Endothelial cell (in vitro differentiated cells): Measurements from ENCODE around the gene MAGEA9B. TPM values are rescaled to one million over a fixed set of nuclear protein-coding genes. Genes with fewer than 3 reads are reported as not detected.
"Not testable (repeated sequence)": the region's sequence is repeated elsewhere in the genome, so short reads cannot be mapped to it uniquely, and the experiment has no call there.

Experiments
- DNase-seq: peaks from one replicate; pipeline ENCODE4 v3.0.0; 2021; ENCODE audit warnings: low spot score
- H3K27ac Mint-ChIP-seq: one replicate; pipeline ENCODE4 v1.8.0; 2021; ENCODE audit warnings: mixed read lengths, inconsistent platforms; ENCODE audit not compliant: unreplicated experiment
- H3K27me3 Mint-ChIP-seq: one replicate; pipeline ENCODE4 v1.8.0; 2021; ENCODE audit warnings: mild to moderate bottlenecking, moderate library complexity, mixed read lengths, inconsistent platforms; ENCODE audit not compliant: unreplicated experiment
- H3K36me3 Mint-ChIP-seq: one replicate; pipeline ENCODE4 v1.8.0; 2021; ENCODE audit warnings: mild to moderate bottlenecking, low read depth, mixed read lengths, inconsistent platforms; ENCODE audit not compliant: unreplicated experiment
- H3K4me1 Mint-ChIP-seq: one replicate; pipeline ENCODE4 v1.8.0; 2021; ENCODE audit warnings: mild to moderate bottlenecking, mixed read lengths, inconsistent platforms; ENCODE audit not compliant: unreplicated experiment
- H3K4me3 Mint-ChIP-seq: one replicate; pipeline ENCODE4 v1.8.0; 2021; ENCODE audit warnings: mild to moderate bottlenecking, mixed read lengths, inconsistent platforms; ENCODE audit not compliant: unreplicated experiment
- H3K9me3 Mint-ChIP-seq: one replicate; pipeline ENCODE4 v1.8.0; 2021; ENCODE audit warnings: mixed read lengths, inconsistent platforms; ENCODE audit not compliant: unreplicated experiment
- long read RNA-seq: library from polyadenylated mRNA; unstranded; transcript quantifications from one replicate; pipeline ENCODE4 v2.0.0, GENCODE V29; 2020; ENCODE audit not compliant: unreplicated experiment
- total RNA-seq: library from RNA; stranded (reverse); fragmentation: NEBNext Ultra II Directional; extraction: Animal tissue kit (Norgen Biotek cat#: 25700); gene quantifications from one replicate; pipeline ENCODE4 v1.2.1, GENCODE V29; 2021; ENCODE audit not compliant: unreplicated experiment
- TF ChIP-seq, protein P1 (sequence below): fragments of 200-600 bp; sonication (generic); IDR thresholded peaks from one replicate; pipeline ENCODE4 v1.5.0; 2021; ENCODE audit warnings: antibody characterized with exemption; ENCODE audit not compliant: unreplicated experiment

MAGEA9B gene, protein sequence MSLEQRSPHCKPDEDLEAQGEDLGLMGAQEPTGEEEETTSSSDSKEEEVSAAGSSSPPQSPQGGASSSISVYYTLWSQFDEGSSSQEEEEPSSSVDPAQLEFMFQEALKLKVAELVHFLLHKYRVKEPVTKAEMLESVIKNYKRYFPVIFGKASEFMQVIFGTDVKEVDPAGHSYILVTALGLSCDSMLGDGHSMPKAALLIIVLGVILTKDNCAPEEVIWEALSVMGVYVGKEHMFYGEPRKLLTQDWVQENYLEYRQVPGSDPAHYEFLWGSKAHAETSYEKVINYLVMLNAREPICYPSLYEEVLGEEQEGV
- not detected for total RNA-seq
- long read RNA-seq = 0 reads

DNA sequence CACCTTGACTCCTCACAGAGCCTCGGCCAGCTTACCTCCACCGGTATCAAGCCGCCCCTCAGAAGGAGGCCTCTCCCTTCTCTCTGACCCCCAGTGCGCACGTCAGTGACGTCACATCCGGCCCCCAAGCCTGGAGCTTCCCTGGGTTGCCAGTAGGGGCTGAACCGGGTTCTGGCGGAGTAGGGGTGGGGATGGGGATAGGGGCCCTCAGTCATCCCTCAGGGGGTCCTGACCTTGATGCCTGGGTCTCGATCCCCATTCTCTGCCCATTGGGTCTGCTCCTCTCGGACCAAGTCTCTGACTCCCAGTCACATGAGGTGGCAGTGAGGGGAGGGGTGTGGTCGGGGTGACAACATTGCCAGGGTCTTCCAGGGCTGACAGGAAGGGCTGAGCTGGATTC, at the start of gene MAGEA9B:
Gene MAGEA9B, minus strand, starts transcription at position 101 of the 400 bp plus-strand sequence. CDS start 4,280 bp downstream, outside the sequence.
- H3K9me3 Mint-ChIP-seq, H3K27me3 Mint-ChIP-seq, H3K36me3 Mint-ChIP-seq, H3K4me3 Mint-ChIP-seq, H3K27ac Mint-ChIP-seq, DNase-seq, H3K4me1 Mint-ChIP-seq: not testable (repeated sequence)

DNA sequence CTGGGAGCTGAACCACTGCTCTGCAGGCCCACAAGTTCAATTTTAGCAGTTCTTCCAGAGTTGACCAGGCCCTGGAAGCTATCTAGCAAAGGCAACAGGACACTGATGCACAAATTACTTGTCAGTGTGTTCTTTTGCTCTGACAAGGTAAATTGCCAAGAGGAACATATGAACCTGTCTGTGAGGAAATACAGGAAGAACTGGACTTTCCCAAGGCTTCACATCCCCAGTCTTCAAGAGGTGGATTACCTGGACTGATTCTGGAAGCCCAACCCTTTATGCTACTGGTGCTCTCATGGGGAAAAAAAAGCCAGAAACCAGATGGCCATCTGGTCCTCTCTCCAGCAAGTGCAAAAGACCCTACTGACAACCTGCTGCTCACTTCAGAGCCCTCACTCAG, 46.3 kb upstream of the MAGEA9B start:
- TF ChIP-seq, protein P1, sequence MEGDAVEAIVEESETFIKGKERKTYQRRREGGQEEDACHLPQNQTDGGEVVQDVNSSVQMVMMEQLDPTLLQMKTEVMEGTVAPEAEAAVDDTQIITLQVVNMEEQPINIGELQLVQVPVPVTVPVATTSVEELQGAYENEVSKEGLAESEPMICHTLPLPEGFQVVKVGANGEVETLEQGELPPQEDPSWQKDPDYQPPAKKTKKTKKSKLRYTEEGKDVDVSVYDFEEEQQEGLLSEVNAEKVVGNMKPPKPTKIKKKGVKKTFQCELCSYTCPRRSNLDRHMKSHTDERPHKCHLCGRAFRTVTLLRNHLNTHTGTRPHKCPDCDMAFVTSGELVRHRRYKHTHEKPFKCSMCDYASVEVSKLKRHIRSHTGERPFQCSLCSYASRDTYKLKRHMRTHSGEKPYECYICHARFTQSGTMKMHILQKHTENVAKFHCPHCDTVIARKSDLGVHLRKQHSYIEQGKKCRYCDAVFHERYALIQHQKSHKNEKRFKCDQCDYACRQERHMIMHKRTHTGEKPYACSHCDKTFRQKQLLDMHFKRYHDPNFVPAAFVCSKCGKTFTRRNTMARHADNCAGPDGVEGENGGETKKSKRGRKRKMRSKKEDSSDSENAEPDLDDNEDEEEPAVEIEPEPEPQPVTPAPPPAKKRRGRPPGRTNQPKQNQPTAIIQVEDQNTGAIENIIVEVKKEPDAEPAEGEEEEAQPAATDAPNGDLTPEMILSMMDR = no peak
- Mint-ChIP-seq H3K4me3 (no peak overlapping the region), H3K27me3 (peaks cover 18% of the 10 kb centered on the region), H3K4me1 (peaks cover 33% of the 10 kb centered on the region), H3K9me3 (no peaks in the 10 kb centered on the region), H3K27ac (no peak overlapping the region), H3K36me3 (peaks cover 11% of the 10 kb centered on the region)
- DNase-seq = no peak

DNA sequence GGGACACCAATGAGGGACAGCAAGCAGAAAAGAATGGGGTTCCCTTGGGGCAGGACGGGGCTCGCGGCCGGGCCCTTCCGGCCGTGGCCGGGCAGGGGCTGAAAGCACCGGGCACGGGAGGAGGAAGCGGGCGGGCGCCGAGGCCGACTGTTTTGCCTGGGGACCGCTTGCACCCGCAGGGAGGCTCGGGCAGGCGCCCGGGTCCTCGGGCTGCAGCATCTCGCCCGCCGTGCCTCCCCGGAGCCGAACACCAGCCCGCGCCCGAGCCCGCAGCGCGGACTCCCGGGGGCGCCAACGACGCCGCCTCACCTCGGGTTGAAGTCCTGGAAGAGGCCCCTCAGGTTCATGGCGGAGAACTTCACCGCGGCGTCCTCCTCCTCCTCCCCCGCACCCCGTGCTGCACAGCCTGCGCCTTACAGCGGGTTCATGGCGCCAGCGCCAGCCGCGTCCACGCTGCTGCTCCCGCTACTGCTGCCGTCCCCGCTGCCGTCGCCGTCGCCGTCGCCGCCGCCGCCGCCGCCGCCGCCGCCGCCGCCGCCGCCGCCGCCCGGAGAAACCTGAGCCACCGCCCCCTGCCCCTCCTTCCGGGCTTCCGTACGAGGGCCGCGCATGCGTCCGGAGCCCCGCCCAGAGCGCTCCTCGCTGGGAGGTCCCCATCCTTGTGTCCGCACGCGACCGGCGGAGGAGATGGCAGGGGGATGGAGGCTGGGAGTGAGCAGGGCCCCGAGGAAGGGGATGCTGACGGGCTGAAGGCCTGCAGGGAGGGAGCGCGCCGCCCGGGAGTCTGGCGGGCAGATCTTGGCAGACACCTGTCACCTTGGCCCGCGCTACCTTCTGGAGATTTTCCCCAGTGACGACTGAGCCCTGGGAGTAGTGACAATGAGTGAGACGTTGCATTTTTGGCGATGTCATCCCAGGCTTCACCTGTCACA, 44.2 kb upstream of the MAGEA9B start, which contains the start of gene TMEM185A:
Gene TMEM185A, minus strand, starts transcription at position 559 of the 932 bp plus-strand sequence. Its CDS starts 212 bp downstream, at position 347.
- H3K27ac Mint-ChIP-seq = peak within 1 kb of the TSS; percentile 80
- peak; percentile 59 for DNase-seq
- H3K9me3 Mint-ChIP-seq = no peaks in the 10 kb centered on the region
- peaks cover 42% of the 10 kb centered on the region for H3K4me1 Mint-ChIP-seq
- H3K36me3 Mint-ChIP-seq = peaks cover 19% of the 10 kb centered on the region
- peak within 1 kb of the TSS; percentile 98 for H3K4me3 Mint-ChIP-seq
- H3K27me3 Mint-ChIP-seq = peaks cover 16% of the 10 kb centered on the region
- TF ChIP-seq, protein P1 = no peak

DNA sequence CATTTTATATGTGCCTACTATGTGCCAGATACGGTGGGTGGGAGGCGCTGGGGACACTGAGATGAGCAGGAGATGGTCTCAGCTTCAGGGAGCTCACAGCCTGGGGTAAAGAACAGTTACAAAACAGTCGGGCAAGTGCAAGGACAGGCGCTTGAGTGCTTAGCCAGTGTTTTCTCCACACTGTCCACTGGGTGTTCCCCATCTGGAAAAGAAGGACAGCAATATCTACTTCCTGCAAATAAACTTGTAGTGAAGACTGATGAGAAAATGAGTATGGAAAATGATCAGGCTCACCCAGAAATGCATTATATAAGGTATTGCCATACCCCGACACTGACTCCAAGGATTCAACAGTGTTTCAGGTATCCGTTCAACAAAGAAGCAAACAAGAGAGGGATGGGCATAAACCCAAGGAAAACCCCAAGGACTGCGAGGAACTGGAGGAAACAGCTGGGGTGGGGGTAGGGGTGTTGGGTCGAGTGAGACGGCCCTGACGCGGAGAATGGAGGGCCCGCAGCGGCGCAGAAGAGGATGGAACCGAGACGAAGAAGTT, 43.5 kb upstream of the MAGEA9B start:
- H3K4me3 Mint-ChIP-seq = peak overlapping the region; percentile 98
- H3K4me1 Mint-ChIP-seq = peaks cover 45% of the 10 kb centered on the region
- H3K36me3 Mint-ChIP-seq = peaks cover 19% of the 10 kb centered on the region
- peaks cover 16% of the 10 kb centered on the region for H3K27me3 Mint-ChIP-seq
- H3K9me3 Mint-ChIP-seq = no peaks in the 10 kb centered on the region
- TF ChIP-seq, protein P1 = no peak
- no peak for DNase-seq
- peak overlapping the region; percentile 80 for H3K27ac Mint-ChIP-seq

DNA sequence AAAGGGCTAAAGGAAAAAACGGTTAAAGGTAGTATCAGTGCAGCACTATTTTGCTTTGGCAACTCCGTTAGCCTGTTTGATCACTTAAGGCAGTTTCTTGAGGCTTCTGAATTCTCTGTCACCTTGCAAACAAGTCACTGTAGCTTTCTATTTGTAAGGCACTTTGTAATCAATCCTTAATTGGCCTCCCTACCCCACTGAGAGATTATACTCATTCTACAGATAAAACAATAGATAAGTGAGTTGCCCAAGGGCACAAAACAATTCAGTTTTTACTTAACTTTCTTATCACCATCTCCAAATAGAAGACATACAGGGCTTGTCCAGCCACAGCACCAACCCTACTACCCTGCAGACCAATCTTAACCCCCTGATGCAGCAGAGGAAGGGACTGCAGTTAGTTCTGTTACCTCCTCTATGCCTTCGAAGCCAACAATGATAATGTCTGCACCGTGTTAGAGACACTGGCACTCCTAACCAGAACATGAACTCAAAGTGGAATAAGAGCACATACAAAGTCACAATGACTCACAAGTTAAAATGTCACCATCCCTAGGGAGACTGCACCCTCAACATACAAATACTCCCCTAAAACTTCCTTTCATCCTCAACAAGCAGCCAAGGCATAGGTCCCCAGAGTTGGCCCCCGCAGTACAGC, 42.6 kb upstream of the MAGEA9B start:
- no peaks in the 10 kb centered on the region for H3K9me3 Mint-ChIP-seq
- peaks cover 40% of the 10 kb centered on the region for H3K4me1 Mint-ChIP-seq
- TF ChIP-seq, protein P1 = no peak
- peaks cover 19% of the 10 kb centered on the region for H3K36me3 Mint-ChIP-seq
- no peak for DNase-seq
- H3K27ac Mint-ChIP-seq = peak overlapping the region; percentile 61
- peaks cover 15% of the 10 kb centered on the region for H3K27me3 Mint-ChIP-seq
- H3K4me3 Mint-ChIP-seq = peak overlapping the region; percentile 98
